ENCODE measurements around the gene CYBRD1.
A peak's percentile ranks its signal among the peaks of the same experiment; 100 is the strongest.

DNA sequence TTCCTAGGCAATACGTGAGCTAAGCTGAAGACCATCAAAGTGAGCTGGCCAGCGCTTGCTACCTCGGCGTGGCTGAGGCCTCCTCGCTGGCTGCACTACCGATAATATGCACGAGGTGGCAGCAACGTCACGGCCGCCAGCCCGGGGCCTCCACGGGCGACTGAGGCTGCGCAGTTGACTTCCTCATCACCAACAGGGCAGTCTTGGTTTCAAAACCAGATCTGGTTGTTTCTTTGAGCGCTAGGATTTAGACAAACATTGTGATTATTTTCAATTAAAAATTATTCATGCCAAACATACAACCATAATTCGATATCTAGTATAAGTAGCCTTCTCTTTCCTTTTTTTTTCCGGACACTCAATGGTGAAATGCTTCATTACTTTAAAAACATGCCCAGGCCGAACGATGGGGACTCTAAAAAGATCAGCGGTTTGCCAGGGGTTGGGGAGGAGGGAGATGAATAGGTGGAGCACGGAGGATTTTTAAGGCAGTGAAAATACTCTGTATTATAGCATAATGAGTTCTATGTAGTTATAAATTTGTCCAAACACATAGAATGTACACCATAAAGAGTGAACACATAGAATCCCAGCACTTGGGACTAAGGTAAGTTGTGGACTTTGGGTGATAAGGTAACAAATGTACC lies 52.0 kb downstream of the CYBRD1 start:
- TF ChIP-seq, protein P1, sequence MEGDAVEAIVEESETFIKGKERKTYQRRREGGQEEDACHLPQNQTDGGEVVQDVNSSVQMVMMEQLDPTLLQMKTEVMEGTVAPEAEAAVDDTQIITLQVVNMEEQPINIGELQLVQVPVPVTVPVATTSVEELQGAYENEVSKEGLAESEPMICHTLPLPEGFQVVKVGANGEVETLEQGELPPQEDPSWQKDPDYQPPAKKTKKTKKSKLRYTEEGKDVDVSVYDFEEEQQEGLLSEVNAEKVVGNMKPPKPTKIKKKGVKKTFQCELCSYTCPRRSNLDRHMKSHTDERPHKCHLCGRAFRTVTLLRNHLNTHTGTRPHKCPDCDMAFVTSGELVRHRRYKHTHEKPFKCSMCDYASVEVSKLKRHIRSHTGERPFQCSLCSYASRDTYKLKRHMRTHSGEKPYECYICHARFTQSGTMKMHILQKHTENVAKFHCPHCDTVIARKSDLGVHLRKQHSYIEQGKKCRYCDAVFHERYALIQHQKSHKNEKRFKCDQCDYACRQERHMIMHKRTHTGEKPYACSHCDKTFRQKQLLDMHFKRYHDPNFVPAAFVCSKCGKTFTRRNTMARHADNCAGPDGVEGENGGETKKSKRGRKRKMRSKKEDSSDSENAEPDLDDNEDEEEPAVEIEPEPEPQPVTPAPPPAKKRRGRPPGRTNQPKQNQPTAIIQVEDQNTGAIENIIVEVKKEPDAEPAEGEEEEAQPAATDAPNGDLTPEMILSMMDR (IDR thresholded peaks at IDR 0.05): peak; percentile 93 to 98 (median 97)
- TF ChIP-seq POLR2A (IDR thresholded peaks at IDR 0.05): no peak

All from esophagus squamous epithelium (tissue), 4 donors.